Panc1 (cell line): ENCODE measurements around the gene SORL1. TPM values are rescaled to one million over a fixed set of nuclear protein-coding genes. Genes with fewer than 3 reads are reported as not detected.

Experiments
- ATAC-seq: fragments of 200-7000 bp; cut with Tn5 transposase; 2 replicates; pipeline ENCODE4 v1.9.1; 2020; ENCODE audit warnings: mild to moderate bottlenecking, moderate library complexity
- BruUV-seq: library from RNA; stranded (reverse); fragments of 400-500 nt; replicated peaks from 2 replicates; lab custom pipeline; 2021; lab: Mats Ljungman, UMichigan
- CTCF ChIA-PET: fragments of 300-600 bp; sonication (Branson Sonifier 250); formaldehyde crosslinking; loops from one replicate; lab custom pipeline; 2022; ENCODE audit warnings: antibody characterized with exemption; lab: Charles Lee
- POLR2A ChIA-PET: fragments of 300-600 bp; sonication (Branson Sonifier 250); formaldehyde crosslinking; loops from one replicate; lab custom pipeline; 2022; ENCODE audit warnings: antibody characterized with exemption; lab: Charles Lee
- DNase-seq: peaks from one replicate; pipeline ENCODE4 v3.0.0-alpha.2; 2010; ENCODE audit warnings: low read depth, low spot score
- H3K27ac ChIP-seq: 2 replicates; pipeline ENCODE4 v1.5.1; 2011; ENCODE audit warnings: mild to moderate bottlenecking, low read length, inconsistent platforms
- H3K27me3 ChIP-seq: fragments of 200-500 bp; sonication (Bioruptor generic); 2 replicates; pipeline ENCODE4 v1.6.0; 2014; ENCODE audit warnings: low read length, inconsistent platforms; ENCODE audit not compliant: control insufficient read depth, insufficient read depth
- H3K36me3 ChIP-seq: fragments of 200-500 bp; sonication (Bioruptor generic); 2 replicates; pipeline ENCODE4 v1.5.1; 2014; ENCODE audit warnings: inconsistent platforms, mild to moderate bottlenecking, low read length, moderate library complexity; ENCODE audit not compliant: control insufficient read depth, insufficient read depth
- H3K4me1 ChIP-seq: 2 replicates; pipeline ENCODE4 v1.5.1; 2011; ENCODE audit warnings: inconsistent platforms, mild to moderate bottlenecking, low read length, moderate library complexity; ENCODE audit not compliant: control insufficient read depth, insufficient read depth
- H3K4me3 ChIP-seq, 2 experiments: 2 replicates each; pipeline ENCODE4 v1.5.1; 2011 to 2012; ENCODE audit warnings: low read depth in 2 of 2, low read length in 2 of 2, mild to moderate bottlenecking in 2 of 2, inconsistent platforms in 1 of 2, moderate library complexity in 1 of 2
- H3K9me3 ChIP-seq: fragments of 200-500 bp; sonication (Bioruptor generic); 2 replicates; pipeline ENCODE4 v1.5.1; 2014; ENCODE audit warnings: low read depth, mild to moderate bottlenecking, inconsistent platforms, low read length, moderate library complexity; ENCODE audit not compliant: control insufficient read depth, insufficient read depth
- POLR2AphosphoS5 ChIP-seq: IDR thresholded peaks from 2 replicates; pipeline ENCODE4 v1.6.1; 2012; ENCODE audit warnings: mild to moderate bottlenecking, low read depth, low read length, moderate library complexity
- SIN3A ChIP-seq: IDR thresholded peaks from 2 replicates; pipeline ENCODE4 v1.6.1; 2012; ENCODE audit warnings: low read depth, mild to moderate bottlenecking, low read length, moderate library complexity, borderline replicate concordance; ENCODE audit not compliant: insufficient read depth
- TCF7L2 ChIP-seq: IDR thresholded peaks from 2 replicates; pipeline ENCODE4 v1.6.1; 2011; ENCODE audit warnings: mild to moderate bottlenecking, low read depth, low read length, inconsistent platforms
- in situ Hi-C: cut with HindIII; loops from 2 replicates; pipeline ENCODE4 v1.10.0; 2016; ENCODE audit warnings: low sequenced_read_pairs, low pct_unique_long_range_greater_than_20kb
- intact Hi-C: fragments of 100-400 bp; cut with micrococcal nuclease; formaldehyde crosslinking; loops from one replicate; pipeline ENCODE4 v1.10.0; 2022; ENCODE audit not compliant: unreplicated experiment
- total RNA-seq: library from RNA; stranded (reverse); gene quantifications from one replicate; pipeline ENCODE4 v1.2.1, GENCODE V29; 2021; ENCODE audit not compliant: unreplicated experiment
- TF ChIP-seq, protein P1 (sequence below), 2 experiments: IDR thresholded peaks; 2 replicates each; pipeline ENCODE4 v1.6.1; 2011 to 2012; ENCODE audit warnings: low read depth in 2 of 2, control low read depth in 1 of 2, low read length in 1 of 2, mild to moderate bottlenecking in 1 of 2, moderate library complexity in 1 of 2; ENCODE audit not compliant: insufficient read depth in 1 of 2
- TF ChIP-seq, protein P2 (sequence below): fragments of 450-650 bp; IDR thresholded peaks from 2 replicates; pipeline ENCODE4 v1.5.1; 2017; ENCODE audit warnings: mild to moderate bottlenecking

Gene SORL1
- total RNA-seq, 1 experiment from 2014 or later, result 36.3 TPM

DNA sequence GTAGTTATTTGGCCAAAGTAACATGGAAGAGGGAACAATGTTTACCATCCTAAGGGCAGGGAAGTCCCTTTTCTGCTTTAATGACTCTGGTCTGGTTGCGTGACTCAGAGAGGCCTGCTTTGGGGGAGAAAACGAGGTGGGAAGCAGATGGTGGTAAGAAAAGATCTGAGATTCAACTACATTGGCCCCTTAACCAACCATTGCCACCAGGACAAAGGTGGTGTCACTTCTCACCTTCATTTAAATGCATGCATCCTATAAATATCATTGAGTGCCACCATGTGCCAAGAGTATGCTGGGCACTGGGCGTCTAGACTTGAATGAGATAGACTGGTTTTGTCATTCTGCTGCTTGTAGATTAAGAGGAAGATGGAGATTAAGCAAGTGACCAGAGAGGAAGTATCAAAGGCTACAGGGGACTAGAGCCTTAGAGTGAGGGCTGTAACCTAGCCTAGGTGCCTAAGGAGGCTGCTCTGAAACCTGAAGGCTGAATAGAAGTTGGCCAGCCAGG, 3.6 kb upstream of the SORL1 start:
- BruUV-seq, result no TSS peak
- intact Hi-C loops, result no loop called here
- ATAC-seq (no peak), DNase-seq (no peak)
- in situ Hi-C loops, result no loop called here
- H3K36me3 ChIP-seq, result no peaks in the 10 kb centered on the region
- no peak overlapping the region for H3K4me3 ChIP-seq
- TF ChIP-seq POLR2AphosphoS5, result no peak
- ChIA-PET CTCF (no interaction called here), POLR2A (no interaction called here)
- no peak overlapping the region for H3K27ac ChIP-seq
- peaks cover 15% of the 10 kb centered on the region for H3K4me1 ChIP-seq
- H3K27me3 ChIP-seq, result no peaks in the 10 kb centered on the region
- no peaks in the 10 kb centered on the region for H3K9me3 ChIP-seq

DNA sequence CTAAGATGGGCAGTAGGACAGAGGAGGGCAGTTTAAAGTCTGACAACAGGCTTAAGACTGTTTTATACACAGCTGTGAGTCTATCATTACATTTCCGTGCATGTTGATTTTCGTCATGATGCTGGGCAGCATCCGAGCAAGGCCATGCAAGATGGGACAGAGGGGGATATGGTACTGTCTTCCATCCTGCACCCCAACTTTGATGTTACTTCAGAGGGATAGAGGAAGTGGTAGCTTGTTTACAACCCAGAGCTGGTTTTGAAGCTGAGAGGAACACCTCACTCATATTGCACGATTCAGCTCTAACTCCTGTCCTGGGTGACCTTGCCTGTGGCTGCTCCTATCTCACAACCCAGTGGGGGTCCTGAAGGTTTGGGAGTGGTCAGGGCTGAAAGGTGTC, 3.0 kb upstream of the SORL1 start:
- Histone ChIP-seq H3K9me3 (no peaks in the 10 kb centered on the region), H3K36me3 (no peaks in the 10 kb centered on the region), H3K27ac (no peak overlapping the region), H3K4me1 (peaks cover 20% of the 10 kb centered on the region), H3K27me3 (no peaks in the 10 kb centered on the region), H3K4me3 (no peak overlapping the region)
- intact Hi-C loops, result no loop called here
- CTCF ChIA-PET, result no interaction called here
- in situ Hi-C loops, result no loop called here
- DNase-seq (no peak), ATAC-seq (no peak)
- TF ChIP-seq, protein P1, sequence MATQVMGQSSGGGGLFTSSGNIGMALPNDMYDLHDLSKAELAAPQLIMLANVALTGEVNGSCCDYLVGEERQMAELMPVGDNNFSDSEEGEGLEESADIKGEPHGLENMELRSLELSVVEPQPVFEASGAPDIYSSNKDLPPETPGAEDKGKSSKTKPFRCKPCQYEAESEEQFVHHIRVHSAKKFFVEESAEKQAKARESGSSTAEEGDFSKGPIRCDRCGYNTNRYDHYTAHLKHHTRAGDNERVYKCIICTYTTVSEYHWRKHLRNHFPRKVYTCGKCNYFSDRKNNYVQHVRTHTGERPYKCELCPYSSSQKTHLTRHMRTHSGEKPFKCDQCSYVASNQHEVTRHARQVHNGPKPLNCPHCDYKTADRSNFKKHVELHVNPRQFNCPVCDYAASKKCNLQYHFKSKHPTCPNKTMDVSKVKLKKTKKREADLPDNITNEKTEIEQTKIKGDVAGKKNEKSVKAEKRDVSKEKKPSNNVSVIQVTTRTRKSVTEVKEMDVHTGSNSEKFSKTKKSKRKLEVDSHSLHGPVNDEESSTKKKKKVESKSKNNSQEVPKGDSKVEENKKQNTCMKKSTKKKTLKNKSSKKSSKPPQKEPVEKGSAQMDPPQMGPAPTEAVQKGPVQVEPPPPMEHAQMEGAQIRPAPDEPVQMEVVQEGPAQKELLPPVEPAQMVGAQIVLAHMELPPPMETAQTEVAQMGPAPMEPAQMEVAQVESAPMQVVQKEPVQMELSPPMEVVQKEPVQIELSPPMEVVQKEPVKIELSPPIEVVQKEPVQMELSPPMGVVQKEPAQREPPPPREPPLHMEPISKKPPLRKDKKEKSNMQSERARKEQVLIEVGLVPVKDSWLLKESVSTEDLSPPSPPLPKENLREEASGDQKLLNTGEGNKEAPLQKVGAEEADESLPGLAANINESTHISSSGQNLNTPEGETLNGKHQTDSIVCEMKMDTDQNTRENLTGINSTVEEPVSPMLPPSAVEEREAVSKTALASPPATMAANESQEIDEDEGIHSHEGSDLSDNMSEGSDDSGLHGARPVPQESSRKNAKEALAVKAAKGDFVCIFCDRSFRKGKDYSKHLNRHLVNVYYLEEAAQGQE (IDR thresholded peaks at IDR 0.05; ENCODE audit: insufficient read depth in 1 of 2, low read depth in 2 of 2, low read length in 1 of 2), result no peak
- TF ChIP-seq SIN3A (no peak), POLR2AphosphoS5 (no peak), TCF7L2 (no peak)
- TF ChIP-seq, protein P2, sequence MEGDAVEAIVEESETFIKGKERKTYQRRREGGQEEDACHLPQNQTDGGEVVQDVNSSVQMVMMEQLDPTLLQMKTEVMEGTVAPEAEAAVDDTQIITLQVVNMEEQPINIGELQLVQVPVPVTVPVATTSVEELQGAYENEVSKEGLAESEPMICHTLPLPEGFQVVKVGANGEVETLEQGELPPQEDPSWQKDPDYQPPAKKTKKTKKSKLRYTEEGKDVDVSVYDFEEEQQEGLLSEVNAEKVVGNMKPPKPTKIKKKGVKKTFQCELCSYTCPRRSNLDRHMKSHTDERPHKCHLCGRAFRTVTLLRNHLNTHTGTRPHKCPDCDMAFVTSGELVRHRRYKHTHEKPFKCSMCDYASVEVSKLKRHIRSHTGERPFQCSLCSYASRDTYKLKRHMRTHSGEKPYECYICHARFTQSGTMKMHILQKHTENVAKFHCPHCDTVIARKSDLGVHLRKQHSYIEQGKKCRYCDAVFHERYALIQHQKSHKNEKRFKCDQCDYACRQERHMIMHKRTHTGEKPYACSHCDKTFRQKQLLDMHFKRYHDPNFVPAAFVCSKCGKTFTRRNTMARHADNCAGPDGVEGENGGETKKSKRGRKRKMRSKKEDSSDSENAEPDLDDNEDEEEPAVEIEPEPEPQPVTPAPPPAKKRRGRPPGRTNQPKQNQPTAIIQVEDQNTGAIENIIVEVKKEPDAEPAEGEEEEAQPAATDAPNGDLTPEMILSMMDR, result no peak
- POLR2A ChIA-PET, result no interaction called here
- BruUV-seq, result no TSS peak

DNA sequence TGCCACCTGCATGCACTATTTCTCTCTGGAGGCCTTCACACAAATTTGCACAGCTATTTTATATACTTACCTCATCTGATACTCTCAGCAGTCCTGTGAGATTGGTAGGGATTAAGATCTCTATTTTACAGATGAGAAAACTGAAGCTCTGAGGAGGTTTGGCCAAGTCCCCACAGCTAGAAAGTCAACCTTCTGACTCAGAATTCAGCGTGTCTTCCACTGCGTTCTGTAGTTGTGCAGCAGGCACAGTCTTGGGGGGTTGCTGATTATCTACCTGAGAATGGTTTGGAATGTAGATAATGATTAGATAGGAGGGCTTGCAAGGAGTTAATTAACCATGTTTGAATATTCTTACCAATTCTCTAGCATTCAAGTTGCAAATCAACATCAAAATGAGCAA, 2.5 kb upstream of the SORL1 start:
- no TSS peak for BruUV-seq
- POLR2A ChIA-PET, result interaction anchor here (0.6 kb wide), 1 partner anchor 1644 kb away, joined by 4 read pairs; no protein-coding TSS in a partner anchor
- CTCF ChIA-PET, result no interaction called here
- in situ Hi-C loops, result no loop called here
- H3K4me3 ChIP-seq, result no peak overlapping the region
- no peaks in the 10 kb centered on the region for H3K36me3 ChIP-seq
- intact Hi-C loops, result no loop called here
- no peak overlapping the region for H3K27ac ChIP-seq
- DNase-seq (no peak), ATAC-seq (no peak)
- H3K27me3 ChIP-seq, result no peaks in the 10 kb centered on the region
- H3K4me1 ChIP-seq, result peaks cover 24% of the 10 kb centered on the region
- TF ChIP-seq SIN3A, result no peak
- TF ChIP-seq, protein P1 (IDR thresholded peaks at IDR 0.05; ENCODE audit: insufficient read depth in 1 of 2, low read depth in 2 of 2, low read length in 1 of 2), result no peak
- no peaks in the 10 kb centered on the region for H3K9me3 ChIP-seq
